Naive thymus-derived CD4-positive, alpha-beta T cell (primary cell): Measurements from ENCODE around the gene SLC23A3. TPM values are rescaled to one million over a fixed set of nuclear protein-coding genes. Genes with fewer than 3 reads are reported as not detected.

Source experiments
- ATAC-seq: fragments of 150-1000 bp; cut with Tn5 transposase; 2 replicates; pipeline ENCODE4 v1.10.0; 2021; ENCODE audit warnings: mild to moderate bottlenecking, moderate library complexity
- CTCF ChIA-PET: fragments of 350-600 bp; sonication (Branson Sonifier 250); formaldehyde crosslinking; loops from one replicate; lab custom pipeline; 2021; ENCODE audit warnings: antibody characterized with exemption; lab: Charles Lee
- POLR2A ChIA-PET: fragments of 350-600 bp; sonication (Branson Sonifier 250); formaldehyde crosslinking; loops from one replicate; lab custom pipeline; 2021; ENCODE audit warnings: antibody characterized with exemption, inconsistent platforms; lab: Charles Lee
- DNase-seq, 9 donors: peaks; one replicate each; pipeline versions ENCODE4 v3.0.0 to v3.0.0-alpha.2; 2020 to 2022; ENCODE audit warnings: mixed read lengths in 1 of 9
- H3K27ac ChIP-seq: one replicate; pipeline ENCODE4 v1.7.0; 2013; ENCODE audit warnings: mild to moderate bottlenecking, low read depth, low read length, moderate library complexity
- H3K27me3 ChIP-seq, 2 donors: one replicate each; pipeline ENCODE4 v1.7.0; 2013; ENCODE audit warnings: low read length in 2 of 2, mild to moderate bottlenecking in 2 of 2, moderate library complexity in 2 of 2; ENCODE audit not compliant: control insufficient read depth in 2 of 2, insufficient read depth in 2 of 2
- H3K36me3 ChIP-seq, 3 experiments: 1 replicate in 2 of 3; 2 replicates in 1 of 3; pipeline ENCODE4 v1.7.0; 2013; ENCODE audit warnings: low read length in 3 of 3, mild to moderate bottlenecking in 3 of 3, moderate library complexity in 1 of 3; ENCODE audit not compliant: insufficient read depth in 3 of 3, control insufficient read depth in 2 of 3
- H3K4me1 ChIP-seq, 2 donors: one replicate each; pipeline ENCODE4 v1.7.0; 2013; ENCODE audit warnings: low read length in 2 of 2, mild to moderate bottlenecking in 2 of 2, moderate library complexity in 1 of 2; ENCODE audit not compliant: control insufficient read depth in 2 of 2, insufficient read depth in 2 of 2
- H3K4me3 ChIP-seq: 2 replicates; pipeline ENCODE4 v1.7.0; 2013; ENCODE audit warnings: mild to moderate bottlenecking, low read length
- H3K9me3 ChIP-seq, 3 experiments: 1 replicate in 2 of 3; 2 replicates in 1 of 3; pipeline ENCODE4 v1.7.0; 2013; ENCODE audit warnings: low read length in 3 of 3; ENCODE audit not compliant: control insufficient read depth in 2 of 3
- H3K27ac Mint-ChIP-seq, 9 donors: one replicate each; pipeline ENCODE4 v1.8.0; 2020 to 2022; ENCODE audit warnings: mixed read lengths in 9 of 9, mild to moderate bottlenecking in 8 of 9, moderate library complexity in 5 of 9, inconsistent platforms in 2 of 9
- H3K27me3 Mint-ChIP-seq, 5 donors: one replicate each; pipeline ENCODE4 v1.8.0; 2021 to 2022; ENCODE audit warnings: mixed read lengths in 5 of 5, mild to moderate bottlenecking in 1 of 5
- H3K36me3 Mint-ChIP-seq, 5 donors: one replicate each; pipeline ENCODE4 v1.8.0; 2020 to 2022; ENCODE audit warnings: mixed read lengths in 5 of 5, mild to moderate bottlenecking in 3 of 5, inconsistent platforms in 1 of 5
- H3K4me1 Mint-ChIP-seq, 7 donors: one replicate each; pipeline ENCODE4 v1.8.0; 2020 to 2022; ENCODE audit warnings: mixed read lengths in 7 of 7, mild to moderate bottlenecking in 3 of 7, inconsistent platforms in 1 of 7
- H3K4me3 Mint-ChIP-seq, 10 donors: one replicate each; pipeline ENCODE4 v1.8.0; 2020 to 2022; ENCODE audit warnings: mild to moderate bottlenecking in 10 of 10, mixed read lengths in 10 of 10, moderate library complexity in 6 of 10, inconsistent platforms in 2 of 10
- H3K9me3 Mint-ChIP-seq, 11 donors: one replicate each; pipeline ENCODE4 v1.8.0; 2020 to 2022; ENCODE audit warnings: mixed read lengths in 11 of 11, mild to moderate bottlenecking in 4 of 11, inconsistent platforms in 1 of 11, moderate library complexity in 1 of 11
- intact Hi-C, 2 donors: fragments of 100-400 bp; cut with micrococcal nuclease; formaldehyde crosslinking; loops; one replicate each; pipeline ENCODE4 v1.15.1; 2023
- polyA plus RNA-seq, 2 donors: library from polyadenylated mRNA; unstranded; fragments of 300-500 nt; fragmentation: Illumina TruSeq; gene quantifications; one replicate each; pipeline ENCODE4 v1.2.3, GENCODE V29; 2021
- total RNA-seq, 6 experiments: library from RNA in 5 of 6; stranded (reverse) in 5 of 6; gene quantifications; 1 replicate in 5 of 6; 2 replicates in 1 of 6; pipeline ENCODE4 v1.2.3 and lab custom pipeline; 2021 to 2026

Gene SLC23A3
- total and polyA plus RNA-seq, 7 experiments from 2014 or later, result 0.08 to 8.6 (median 2.0) TPM; not detected in 1

DNA sequence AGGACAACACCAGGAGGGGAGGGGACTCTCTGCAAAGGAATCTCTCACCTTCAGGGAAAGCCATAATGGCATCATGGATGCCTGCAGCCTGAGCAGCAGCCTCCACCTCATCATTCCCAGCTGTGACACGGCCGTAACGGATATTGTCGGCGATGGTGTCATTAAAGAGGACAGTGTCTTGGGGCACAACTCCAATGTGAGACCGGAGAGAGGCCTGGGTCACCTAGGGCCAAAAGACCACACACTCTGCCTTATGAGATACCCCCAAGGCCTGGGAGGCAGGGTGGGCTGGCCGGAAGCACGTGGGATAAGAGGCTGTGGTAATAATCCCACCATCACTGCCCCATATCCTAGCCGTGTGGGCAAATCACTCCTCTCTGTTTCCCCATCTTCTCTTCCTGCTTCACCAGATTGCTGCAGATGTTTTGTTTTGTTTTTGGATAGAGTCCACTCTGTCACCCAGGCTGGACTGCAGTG, 41.1 kb upstream of the SLC23A3 start:
- Mint-ChIP-seq H3K27me3 (no peaks in the 10 kb centered on the region), H3K4me3 (peak overlapping the region in 6 of 10 donors; percentile 57 to 74 (median 64)), H3K27ac (peak overlapping the region; percentile 86 to 96 (median 94)), H3K36me3 (peaks cover 0 to 22% (median 4%) of the 10 kb centered on the region in 5 donors), H3K9me3 (peaks cover 0 to 5% (median 0%) of the 10 kb centered on the region in 11 donors), H3K4me1 (peaks cover 15 to 51% (median 46%) of the 10 kb centered on the region in 7 donors)
- Histone ChIP-seq H3K36me3 (peaks cover 9 to 33% (median 14%) of the 10 kb centered on the region in 3 experiments), H3K27ac (peak overlapping the region; percentile 70), H3K27me3 (no peaks in the 10 kb centered on the region), H3K4me3 (peak overlapping the region; percentile 17), H3K4me1 (peaks cover 19 to 26% of the 10 kb centered on the region in 2 donors), H3K9me3 (no peaks in the 10 kb centered on the region)
- ChIA-PET CTCF (interaction anchor here (0.8 to 5.0 kb wide), 14 partner anchors 16 to 216 kb away, joined by 3 to 54 read pairs (median 4); partner anchors contain the start of genes ATG9A, CNPPD1, NHEJ1 and SLC23A3), POLR2A (interaction anchor here (0.6 to 17.4 kb wide), 13 partner anchors 11 to 84 kb away, joined by 3 to 343 read pairs (median 7); partner anchors contain the start of genes ANKZF1, ATG9A, CNPPD1 and GLB1L)
- intact Hi-C loops, result loop anchor here (1.0 kb wide), 5 partner anchors 34 to 153 kb away; partner anchors contain the start of gene NHEJ1 (in 2 of the 2)
- DNase-seq (peak in 1 of 9 donors; percentile 16), ATAC-seq (no peak)

DNA sequence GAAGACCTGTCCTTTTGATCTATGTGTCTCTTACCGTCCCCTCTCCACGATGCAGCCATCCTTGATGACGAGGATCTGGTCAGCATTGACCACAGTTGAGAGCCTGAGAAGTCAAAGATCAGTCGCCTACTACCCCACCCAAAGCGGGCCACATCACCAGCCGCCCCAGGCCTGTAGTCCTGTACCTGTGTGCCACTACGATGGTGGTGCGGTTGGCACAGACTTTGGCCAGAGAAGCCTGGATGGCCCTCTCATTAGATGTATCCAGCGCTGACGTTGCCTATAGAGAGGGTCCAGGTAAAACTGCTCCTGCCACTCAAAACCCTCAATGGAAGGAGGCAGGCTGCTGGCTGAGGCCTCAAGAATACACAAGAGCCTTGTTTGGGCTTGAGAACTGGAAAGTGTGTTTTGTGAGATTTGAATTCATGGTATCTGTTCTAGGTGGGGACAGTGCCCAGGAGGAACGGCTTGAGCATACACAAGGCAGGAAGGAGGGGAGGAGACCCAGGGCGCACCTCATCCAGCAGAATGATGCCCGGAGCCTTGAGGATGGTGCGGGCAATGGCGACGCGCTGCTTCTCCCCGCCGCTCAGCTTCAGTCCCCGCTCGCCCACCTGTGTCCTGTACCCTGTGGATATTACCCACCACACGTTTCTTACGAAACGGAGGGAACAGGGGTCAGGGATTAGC, 40.5 kb upstream of the SLC23A3 start:
- Histone ChIP-seq H3K9me3 (no peaks in the 10 kb centered on the region), H3K27me3 (no peaks in the 10 kb centered on the region), H3K4me1 (peaks cover 20 to 28% of the 10 kb centered on the region in 2 donors), H3K27ac (no peak overlapping the region), H3K4me3 (no peak overlapping the region), H3K36me3 (peaks cover 9 to 33% (median 14%) of the 10 kb centered on the region in 3 experiments)
- H3K27ac Mint-ChIP-seq, result peak overlapping the region in 8 of 9 donors; percentile 78 to 98 (median 87)
- ATAC-seq, result no peak
- H3K9me3 Mint-ChIP-seq, result peaks cover 0 to 5% (median 0%) of the 10 kb centered on the region in 11 donors
- intact Hi-C loops, result no loop called here
- ChIA-PET POLR2A (interaction anchor here (1.1 to 17.4 kb wide), 9 partner anchors 19 to 85 kb away, joined by 3 to 343 read pairs (median 7); partner anchors contain the start of genes ANKZF1, ATG9A, CNPPD1 and DNAJB2), CTCF (interaction anchor here (2.7 to 5.0 kb wide), 3 partner anchors 35 to 52 kb away, joined by 29 to 54 read pairs (median 54); partner anchors contain the start of genes CNPPD1 and NHEJ1)
- peak in 1 of 9 donors; percentile 17 for DNase-seq
- H3K27me3 Mint-ChIP-seq, result no peaks in the 10 kb centered on the region
- peaks cover 0 to 22% (median 4%) of the 10 kb centered on the region in 5 donors for H3K36me3 Mint-ChIP-seq
- peaks cover 15 to 52% (median 47%) of the 10 kb centered on the region in 7 donors for H3K4me1 Mint-ChIP-seq
- no peak overlapping the region for H3K4me3 Mint-ChIP-seq

DNA sequence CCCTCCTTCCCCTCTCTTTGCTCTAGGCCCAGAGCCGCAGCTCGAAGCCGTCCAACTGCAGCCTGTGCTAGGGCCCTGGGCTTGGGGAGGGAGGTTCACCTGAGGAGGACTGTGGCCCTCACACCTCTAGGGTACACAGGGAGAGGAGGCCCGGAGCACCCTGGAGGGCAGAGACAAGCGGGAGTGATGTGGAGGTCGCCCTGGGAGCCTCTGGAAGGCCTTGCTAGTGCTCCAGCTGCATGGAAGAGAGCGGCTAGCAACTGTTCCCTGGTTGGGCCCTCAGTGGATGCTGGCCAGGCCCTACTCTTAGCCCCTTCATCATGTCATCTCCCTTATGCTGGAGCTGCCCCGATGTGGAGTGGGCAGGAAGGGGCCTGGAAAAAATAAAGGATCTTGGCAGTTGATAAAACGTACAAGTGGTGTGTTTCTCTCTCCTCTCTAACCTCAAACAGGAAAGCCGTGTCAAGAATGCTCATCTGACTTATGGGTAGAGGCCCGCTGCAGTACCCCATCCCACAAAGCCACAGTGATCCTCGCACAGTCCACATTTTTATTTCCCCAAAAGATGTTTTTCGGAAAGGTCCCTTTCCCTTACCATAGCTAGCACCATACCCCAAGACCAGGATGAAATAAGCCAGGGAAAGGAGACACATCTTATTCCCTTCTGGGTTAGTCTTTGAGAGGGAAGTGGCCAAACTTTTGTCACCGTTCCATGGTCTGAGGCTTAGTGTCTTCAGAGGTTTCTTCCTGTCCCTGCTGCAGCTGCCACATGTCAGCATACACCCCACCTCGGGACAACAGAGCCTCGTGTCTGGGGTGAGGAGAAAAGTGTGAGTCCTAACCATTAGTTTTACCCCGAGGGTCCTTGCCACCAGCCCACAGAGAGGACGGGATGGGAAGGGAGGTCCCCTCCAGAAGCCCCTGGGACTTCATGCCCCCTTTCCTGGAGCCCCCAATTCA, 39.7 kb upstream of the SLC23A3 start:
- Mint-ChIP-seq H3K27me3 (no peaks in the 10 kb centered on the region), H3K4me3 (peak overlapping the region in 4 of 10 donors; percentile 50 to 64 (median 52)), H3K27ac (peak overlapping the region; percentile 81 to 98 (median 90)), H3K9me3 (peaks cover 0 to 5% (median 0%) of the 10 kb centered on the region in 11 donors), H3K36me3 (peaks cover 0 to 22% (median 4%) of the 10 kb centered on the region in 5 donors), H3K4me1 (peaks cover 15 to 54% (median 47%) of the 10 kb centered on the region in 7 donors)
- H3K27me3 ChIP-seq, result no peaks in the 10 kb centered on the region
- H3K9me3 ChIP-seq, result no peaks in the 10 kb centered on the region
- H3K4me1 ChIP-seq, result peaks cover 20 to 28% of the 10 kb centered on the region in 2 donors
- ATAC-seq, result no peak
- POLR2A ChIA-PET, result interaction anchor here (1.0 to 17.4 kb wide), 10 partner anchors 9 to 85 kb away, joined by 3 to 343 read pairs (median 7); partner anchors contain the start of genes ABCB6, ANKZF1, ATG9A and CNPPD1
- DNase-seq, result peak in 1 of 9 donors; percentile 21
- H3K27ac ChIP-seq, result peak overlapping the region; percentile 25
- CTCF ChIA-PET, result interaction anchor here (1.2 to 4.8 kb wide), 5 partner anchors 35 to 180 kb away, joined by 3 to 54 read pairs (median 5); partner anchors contain the start of genes CNPPD1 and NHEJ1
- H3K4me3 ChIP-seq, result no peak overlapping the region
- intact Hi-C loops, result loop anchor here (5.0 kb wide), 3 partner anchors 288 to 388 kb away; partner anchors contain the start of genes CHPF (in 1 of the 2), GMPPA (in 1 of the 2), STK11IP (in 1 of the 2) and TMEM198 (in 1 of the 2)
- peaks cover 9 to 26% (median 14%) of the 10 kb centered on the region in 3 experiments for H3K36me3 ChIP-seq

DNA sequence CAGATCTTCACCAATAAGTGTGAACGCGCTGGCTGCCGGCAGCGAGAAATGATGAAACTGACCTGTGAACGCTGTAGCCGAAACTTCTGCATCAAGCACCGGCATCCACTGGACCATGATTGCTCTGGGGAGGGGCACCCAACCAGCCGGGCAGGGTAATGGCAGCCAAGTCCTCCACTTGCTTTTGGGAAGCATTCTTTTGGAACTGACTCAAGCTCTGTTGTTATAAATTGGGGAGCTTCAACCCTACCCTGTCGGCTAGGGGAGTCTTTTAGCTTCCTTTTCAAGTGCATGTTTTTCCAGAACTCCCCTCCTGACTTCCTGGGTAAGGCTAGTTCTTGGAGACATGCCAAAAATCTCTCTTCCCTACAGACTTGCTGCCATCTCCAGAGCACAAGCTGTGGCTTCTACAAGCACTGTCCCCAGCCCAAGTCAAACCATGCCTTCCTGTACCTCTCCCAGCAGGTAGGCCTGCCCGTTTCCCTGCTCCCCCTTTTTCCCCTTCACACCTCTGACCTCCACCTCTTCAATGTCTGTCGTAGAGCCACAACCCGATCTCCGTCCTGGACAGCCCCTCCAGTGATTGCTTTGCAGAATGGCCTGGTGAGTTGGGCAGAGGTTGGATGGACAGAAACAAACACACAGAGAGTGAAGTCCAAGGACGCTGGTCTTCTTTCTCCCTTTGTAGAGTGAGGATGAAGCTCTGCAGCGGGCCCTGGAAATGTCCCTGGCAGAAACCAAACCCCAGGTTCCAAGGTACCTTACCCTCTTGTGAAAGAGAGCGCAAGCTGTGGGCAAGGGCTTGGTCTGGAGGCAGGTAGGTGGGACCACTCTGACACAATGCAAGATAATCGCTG, 38.3 kb upstream of the SLC23A3 start:
- Mint-ChIP-seq H3K27ac (peak overlapping the region in 8 of 9 donors; percentile 86 to 98 (median 96)), H3K4me1 (peaks cover 15 to 54% (median 47%) of the 10 kb centered on the region in 7 donors), H3K9me3 (peaks cover 0 to 5% (median 0%) of the 10 kb centered on the region in 11 donors), H3K27me3 (no peaks in the 10 kb centered on the region), H3K4me3 (peak overlapping the region; percentile 51 to 98 (median 92)), H3K36me3 (peaks cover 0 to 19% (median 0%) of the 10 kb centered on the region in 5 donors)
- ATAC-seq (no peak), DNase-seq (peak in 1 of 9 donors; percentile 20)
- H3K27ac ChIP-seq, result peak overlapping the region; percentile 92
- intact Hi-C loops, result loop anchor here (2.0 to 5.0 kb wide), 5 partner anchors 37 to 389 kb away; partner anchors contain the start of genes GMPPA (in 2 of the 2), CHPF (in 1 of the 2), GLB1L (in 1 of the 2) and STK11IP (in 1 of the 2)
- H3K9me3 ChIP-seq, result no peaks in the 10 kb centered on the region
- ChIA-PET CTCF (interaction anchor here (1.7 to 4.8 kb wide), 4 partner anchors 28 to 49 kb away, joined by 5 to 54 read pairs (median 10); partner anchors contain the start of gene CNPPD1), POLR2A (interaction anchor here (0.7 to 17.4 kb wide), 15 partner anchors 10 to 471 kb away, joined by 3 to 343 read pairs (median 7); partner anchors contain the start of genes ABCB6, ANKZF1, ATG9A and CNPPD1)
- peaks cover 9 to 19% (median 11%) of the 10 kb centered on the region in 3 experiments for H3K36me3 ChIP-seq
- H3K4me1 ChIP-seq, result peaks cover 20 to 28% of the 10 kb centered on the region in 2 donors
- no peak overlapping the region for H3K4me3 ChIP-seq
- H3K27me3 ChIP-seq, result no peaks in the 10 kb centered on the region
